ENCODE measurements around the gene PAK6. TPM values are rescaled to one million over a fixed set of nuclear protein-coding genes. Genes with fewer than 3 reads are reported as not detected.
A peak's percentile ranks its signal among the peaks of the same experiment; 100 is the strongest.

Gene PAK6
- total RNA-seq, 2 donors from 2014 or later = not detected

DNA sequence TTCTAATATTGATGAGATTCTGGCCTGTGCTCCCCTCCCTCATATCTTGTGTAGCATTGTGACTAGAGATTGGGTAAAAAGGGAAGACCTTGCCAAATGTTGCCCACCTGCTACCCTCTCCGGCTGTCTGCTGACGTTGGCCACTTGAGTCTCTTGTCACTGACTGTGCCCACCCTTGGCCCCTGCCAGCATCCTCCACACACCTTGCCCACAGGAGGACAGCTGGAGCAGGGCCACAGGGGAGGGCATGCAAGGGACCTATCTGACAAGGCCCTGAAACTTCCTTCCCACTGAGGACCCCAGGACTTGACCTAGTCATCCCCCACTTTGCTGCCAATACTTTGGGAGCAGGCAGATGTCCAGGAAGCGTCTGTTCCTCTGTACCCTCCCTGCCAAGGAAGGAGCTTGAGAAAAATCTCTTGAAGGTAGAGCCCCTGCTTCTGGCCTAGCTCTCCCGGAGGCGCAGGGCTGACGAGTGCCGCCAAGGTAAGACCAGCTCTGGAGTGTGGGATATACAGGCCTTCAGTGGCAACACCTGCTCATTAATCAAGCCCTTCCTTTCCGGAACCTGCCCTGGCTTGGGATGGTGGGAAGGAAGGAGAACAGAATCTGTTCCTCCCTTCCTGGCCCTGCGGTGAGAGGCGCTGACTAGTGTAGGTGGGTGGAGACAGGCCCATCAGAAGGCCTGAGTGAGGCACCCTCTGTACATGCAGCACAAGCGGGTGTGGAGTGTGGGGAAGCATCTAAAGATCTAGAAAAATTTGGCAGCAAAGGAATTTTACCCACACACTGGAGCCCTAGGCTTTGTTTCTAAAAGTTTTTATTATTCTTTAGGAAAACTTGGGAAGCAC is 4.9 kb upstream of the PAK6 start:
- H3K27me3 Mint-ChIP-seq = peaks cover 12% of the 10 kb centered on the region
- no peak for ATAC-seq
- no peak overlapping the region for H3K4me3 Mint-ChIP-seq
- no peak overlapping the region for H3K27ac Mint-ChIP-seq
- peaks cover 2% of the 10 kb centered on the region for H3K4me1 Mint-ChIP-seq
- no peaks in the 10 kb centered on the region for H3K9me3 ChIP-seq (ENCODE audit: control insufficient read depth, low read length, poor library complexity, severe bottlenecking)
- H3K36me3 Mint-ChIP-seq (ENCODE audit: low read depth) = peaks cover 2% of the 10 kb centered on the region
- no peak for DNase-seq

- peaks cover 6% of the 10 kb centered on the region for H3K36me3 Mint-ChIP-seq (ENCODE audit: low read depth)
- ATAC-seq = no peak
- H3K27me3 Mint-ChIP-seq = peaks cover 18% of the 10 kb centered on the region
- H3K4me1 Mint-ChIP-seq = peaks cover 9% of the 10 kb centered on the region
- no peaks in the 10 kb centered on the region for H3K9me3 ChIP-seq (ENCODE audit: control insufficient read depth, low read length, poor library complexity, severe bottlenecking)
- H3K27ac Mint-ChIP-seq = no peak overlapping the region
- H3K4me3 Mint-ChIP-seq = no peak overlapping the region
- no peak for DNase-seq
These were observed 4.1 kb upstream of the PAK6 start for GRCh38 chr15:40234783-40235182.

- Mint-ChIP-seq H3K4me3 (no peak overlapping the region), H3K4me1 (peaks cover 9% of the 10 kb centered on the region), H3K27me3 (peaks cover 23% of the 10 kb centered on the region), H3K36me3 (ENCODE audit: low read depth) (peaks cover 6% of the 10 kb centered on the region), H3K27ac (no peak overlapping the region)
- H3K9me3 ChIP-seq (ENCODE audit: control insufficient read depth, low read length, poor library complexity, severe bottlenecking) = no peaks in the 10 kb centered on the region
- no peak for DNase-seq
- ATAC-seq = peak; percentile 28
These were observed 3.5 kb upstream of the PAK6 start for GRCh38 chr15:40235201-40235885.

DNA sequence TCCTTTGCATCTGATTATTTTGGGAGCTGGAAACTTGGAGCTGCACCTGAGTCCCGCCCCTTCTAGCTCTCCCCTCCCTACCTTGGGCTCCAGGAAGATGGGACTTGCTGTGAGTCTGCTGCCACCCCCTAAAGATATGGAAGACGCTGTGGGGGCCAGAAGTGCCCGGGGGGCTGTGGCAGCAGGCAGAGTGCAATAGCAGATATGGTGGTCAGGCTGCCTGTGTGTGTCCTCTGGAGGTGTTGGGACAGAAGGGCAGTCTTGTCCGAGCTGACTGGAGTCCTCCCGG is 485 bp downstream of the PAK6 start:
- peaks cover 31% of the 10 kb centered on the region for H3K27me3 Mint-ChIP-seq
- peaks cover 6% of the 10 kb centered on the region for H3K36me3 Mint-ChIP-seq (ENCODE audit: low read depth)
- ATAC-seq = no peak
- DNase-seq = no peak
- H3K27ac Mint-ChIP-seq = no peak overlapping the region
- no peaks in the 10 kb centered on the region for H3K9me3 ChIP-seq (ENCODE audit: control insufficient read depth, low read length, poor library complexity, severe bottlenecking)
- peaks cover 9% of the 10 kb centered on the region for H3K4me1 Mint-ChIP-seq
- H3K4me3 Mint-ChIP-seq = no peak overlapping the region

DNA sequence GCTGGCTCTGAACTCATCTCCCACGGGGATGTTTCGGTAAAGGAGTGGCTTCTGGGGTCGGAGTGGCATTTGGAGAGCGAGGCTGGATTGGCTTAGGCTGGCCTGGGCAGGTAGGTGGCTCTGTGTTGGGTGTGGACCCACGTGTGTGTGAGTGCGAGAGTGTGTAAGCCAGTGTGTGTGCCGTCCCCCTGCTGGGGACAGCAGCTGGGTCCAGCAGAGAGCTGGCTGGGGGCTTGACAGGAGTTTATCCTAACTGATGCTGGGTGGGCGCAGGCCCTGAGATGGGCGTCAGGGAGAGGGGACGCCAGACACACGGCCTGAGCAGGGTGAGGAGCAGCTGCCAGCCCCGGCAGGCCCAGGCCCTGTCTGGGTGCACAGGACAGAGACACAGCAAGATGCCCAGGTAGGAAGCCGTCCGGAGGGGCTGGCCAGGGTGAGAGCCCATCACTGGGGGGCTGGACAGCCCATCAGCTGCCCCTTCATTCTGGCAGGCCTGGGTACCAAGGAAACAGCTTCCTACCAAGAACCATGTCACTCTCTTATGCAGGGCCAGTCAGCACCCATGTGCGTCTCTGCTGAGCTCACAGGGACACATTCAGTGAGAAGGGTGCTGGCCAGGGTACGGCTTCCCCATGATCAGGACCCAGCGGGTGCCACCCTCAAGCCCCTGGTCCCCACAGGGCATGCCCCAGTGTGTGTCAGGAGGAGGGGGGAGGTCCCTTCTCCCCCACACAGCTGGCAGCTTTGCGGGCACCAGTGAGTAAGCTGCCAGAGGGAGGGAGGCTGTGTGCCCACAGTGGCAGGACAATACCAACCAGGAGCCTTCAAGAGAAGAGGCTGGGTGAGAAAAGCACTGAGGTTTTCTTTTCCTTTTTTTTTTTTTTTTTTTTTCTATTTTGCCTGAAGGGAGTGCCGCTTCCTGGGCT is 1.1 kb downstream of the PAK6 start:
- Mint-ChIP-seq H3K27me3 (peaks cover 31% of the 10 kb centered on the region), H3K27ac (no peak overlapping the region), H3K4me3 (no peak overlapping the region), H3K4me1 (peaks cover 9% of the 10 kb centered on the region), H3K36me3 (ENCODE audit: low read depth) (peaks cover 6% of the 10 kb centered on the region)
- ATAC-seq (no peak), DNase-seq (no peak)
- no peaks in the 10 kb centered on the region for H3K9me3 ChIP-seq (ENCODE audit: control insufficient read depth, low read length, poor library complexity, severe bottlenecking)

DNA sequence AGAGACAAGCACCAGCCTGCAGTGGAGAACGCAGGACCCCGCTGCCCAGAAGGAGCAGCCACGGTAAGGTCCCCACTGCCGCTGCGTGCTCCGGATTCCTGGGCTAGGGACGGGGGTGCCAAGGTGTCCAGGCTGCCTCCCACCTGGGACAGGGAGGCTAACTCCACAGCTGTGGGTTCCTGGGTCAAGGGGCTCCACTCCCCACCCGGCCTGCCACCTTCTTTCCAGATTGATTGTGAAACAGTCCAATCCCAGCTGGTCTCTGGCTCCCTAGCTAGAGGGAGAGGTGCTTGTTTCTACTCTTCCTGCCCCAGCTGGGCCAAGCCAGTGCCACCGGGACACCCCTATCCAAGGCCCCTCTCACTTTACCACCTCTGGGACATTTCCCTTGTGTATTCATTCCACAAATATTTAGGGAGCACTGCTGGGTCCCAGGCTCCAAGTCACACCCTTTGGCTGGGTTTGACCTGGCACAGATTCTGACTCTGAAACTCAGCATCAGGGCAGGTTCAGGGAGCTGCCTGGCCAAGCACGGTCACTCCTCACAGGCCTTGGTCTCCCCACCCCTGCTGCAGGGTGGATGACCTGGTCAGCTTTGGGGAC is 1.9 kb downstream of the PAK6 start:
- no peak overlapping the region for H3K27ac Mint-ChIP-seq
- peaks cover 31% of the 10 kb centered on the region for H3K27me3 Mint-ChIP-seq
- ATAC-seq (no peak), DNase-seq (no peak)
- no peaks in the 10 kb centered on the region for H3K9me3 ChIP-seq (ENCODE audit: control insufficient read depth, low read length, poor library complexity, severe bottlenecking)
- no peak overlapping the region for H3K4me3 Mint-ChIP-seq
- H3K36me3 Mint-ChIP-seq (ENCODE audit: low read depth) = peaks cover 6% of the 10 kb centered on the region
- H3K4me1 Mint-ChIP-seq = peaks cover 9% of the 10 kb centered on the region

DNA sequence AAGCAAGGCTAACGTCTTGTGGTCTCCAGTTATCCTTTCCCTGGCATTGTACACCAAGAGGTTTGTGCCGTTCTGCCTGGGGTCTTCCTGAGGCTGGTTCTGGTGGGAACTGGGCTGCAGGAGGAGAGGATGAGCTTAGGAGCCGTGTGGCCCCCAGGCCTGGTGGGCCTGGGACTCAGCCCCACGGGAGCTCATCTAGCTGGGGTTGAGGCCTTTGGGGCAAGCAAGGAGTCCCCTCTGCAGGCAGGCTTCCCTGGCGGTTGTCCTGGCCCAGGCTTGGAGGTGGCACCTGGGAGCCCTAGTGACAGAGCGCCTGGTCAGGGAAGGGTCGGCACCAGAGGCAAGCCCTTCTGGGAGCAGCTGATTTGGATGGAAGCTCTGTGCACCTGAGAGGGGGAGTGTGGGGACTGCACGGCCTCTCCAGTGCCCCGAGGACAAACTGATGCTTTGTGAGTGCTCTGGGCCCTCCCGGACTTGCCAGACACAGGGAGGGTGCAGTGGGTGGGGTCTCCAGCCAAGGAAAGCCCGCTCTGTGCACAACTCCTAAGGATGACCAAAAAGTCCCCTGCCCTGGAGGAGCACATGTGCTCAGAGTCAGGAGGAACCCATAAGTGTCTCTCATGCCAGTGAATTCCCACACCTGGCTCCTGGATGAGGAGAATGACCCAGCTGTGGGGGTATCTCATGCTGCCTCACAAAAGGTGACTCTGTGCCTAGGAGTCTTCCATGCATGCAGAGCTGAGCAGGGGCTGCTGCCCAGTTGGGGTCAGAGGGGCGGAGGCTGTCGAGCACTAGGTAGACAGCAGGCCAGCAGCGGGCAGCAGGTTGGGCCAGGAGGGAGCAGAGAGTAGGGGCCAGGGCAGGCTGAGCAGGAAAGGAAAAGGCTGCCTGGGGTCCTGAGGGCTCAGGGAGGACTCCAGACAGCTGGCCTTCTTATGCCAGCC is 2.7 kb downstream of the PAK6 start:
- no peak overlapping the region for H3K27ac Mint-ChIP-seq
- H3K36me3 Mint-ChIP-seq (ENCODE audit: low read depth) = peaks cover 6% of the 10 kb centered on the region
- ATAC-seq = no peak
- H3K9me3 ChIP-seq (ENCODE audit: control insufficient read depth, low read length, poor library complexity, severe bottlenecking) = no peaks in the 10 kb centered on the region
- H3K27me3 Mint-ChIP-seq = peaks cover 31% of the 10 kb centered on the region
- H3K4me3 Mint-ChIP-seq = no peak overlapping the region
- peaks cover 9% of the 10 kb centered on the region for H3K4me1 Mint-ChIP-seq
- no peak for DNase-seq

DNA sequence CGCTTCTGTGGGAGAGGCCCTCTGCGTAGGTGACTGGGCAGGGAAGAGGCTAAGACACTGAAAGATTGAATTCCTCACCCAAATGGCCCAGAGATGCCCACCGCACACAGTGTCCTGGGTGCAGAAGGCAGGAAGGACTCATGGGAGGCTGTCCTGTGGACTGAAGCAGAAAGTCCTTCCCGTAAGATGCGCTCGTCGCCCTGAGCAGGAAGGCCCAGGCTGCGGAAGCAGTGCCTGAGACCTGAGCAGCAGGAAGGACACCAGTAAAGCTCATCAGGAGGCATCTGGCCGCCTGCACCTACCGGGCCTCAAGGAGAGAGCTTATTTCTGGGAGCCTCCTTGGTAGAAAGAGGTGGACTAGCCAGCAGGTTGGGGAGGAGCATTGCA is 3.3 kb downstream of the PAK6 start:
- Mint-ChIP-seq H3K4me3 (no peak overlapping the region), H3K36me3 (ENCODE audit: low read depth) (peaks cover 6% of the 10 kb centered on the region), H3K4me1 (peaks cover 9% of the 10 kb centered on the region), H3K27ac (no peak overlapping the region), H3K27me3 (peaks cover 31% of the 10 kb centered on the region)
- no peak for DNase-seq
- H3K9me3 ChIP-seq (ENCODE audit: control insufficient read depth, low read length, poor library complexity, severe bottlenecking) = no peaks in the 10 kb centered on the region
- ATAC-seq = no peak

DNA sequence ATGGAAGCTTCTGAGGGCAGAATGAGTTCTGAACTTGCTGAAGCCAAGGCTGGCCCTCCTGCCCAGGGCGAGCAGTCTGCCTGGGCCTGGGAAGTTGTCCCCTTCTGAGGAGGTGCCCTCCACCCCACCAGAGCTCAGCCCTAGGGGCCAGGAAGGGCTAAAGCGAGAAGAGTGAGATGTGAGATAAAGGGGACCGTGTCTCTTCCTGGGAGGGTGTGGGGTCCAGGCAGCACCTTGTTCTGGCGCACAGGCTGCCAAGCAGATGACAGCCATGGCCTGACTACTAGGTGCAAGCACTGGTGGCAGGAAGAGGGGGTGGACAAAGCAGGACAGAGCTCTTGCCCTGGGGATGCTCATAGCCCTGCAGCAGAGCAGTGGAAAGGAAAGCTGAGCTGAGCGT is 3.7 kb downstream of the PAK6 start:
- DNase-seq = no peak
- peaks cover 6% of the 10 kb centered on the region for H3K36me3 Mint-ChIP-seq (ENCODE audit: low read depth)
- H3K27me3 Mint-ChIP-seq = peaks cover 28% of the 10 kb centered on the region
- peaks cover 9% of the 10 kb centered on the region for H3K4me1 Mint-ChIP-seq
- no peaks in the 10 kb centered on the region for H3K9me3 ChIP-seq (ENCODE audit: control insufficient read depth, low read length, poor library complexity, severe bottlenecking)
- ATAC-seq = no peak
- H3K4me3 Mint-ChIP-seq = no peak overlapping the region
- H3K27ac Mint-ChIP-seq = no peak overlapping the region

DNA sequence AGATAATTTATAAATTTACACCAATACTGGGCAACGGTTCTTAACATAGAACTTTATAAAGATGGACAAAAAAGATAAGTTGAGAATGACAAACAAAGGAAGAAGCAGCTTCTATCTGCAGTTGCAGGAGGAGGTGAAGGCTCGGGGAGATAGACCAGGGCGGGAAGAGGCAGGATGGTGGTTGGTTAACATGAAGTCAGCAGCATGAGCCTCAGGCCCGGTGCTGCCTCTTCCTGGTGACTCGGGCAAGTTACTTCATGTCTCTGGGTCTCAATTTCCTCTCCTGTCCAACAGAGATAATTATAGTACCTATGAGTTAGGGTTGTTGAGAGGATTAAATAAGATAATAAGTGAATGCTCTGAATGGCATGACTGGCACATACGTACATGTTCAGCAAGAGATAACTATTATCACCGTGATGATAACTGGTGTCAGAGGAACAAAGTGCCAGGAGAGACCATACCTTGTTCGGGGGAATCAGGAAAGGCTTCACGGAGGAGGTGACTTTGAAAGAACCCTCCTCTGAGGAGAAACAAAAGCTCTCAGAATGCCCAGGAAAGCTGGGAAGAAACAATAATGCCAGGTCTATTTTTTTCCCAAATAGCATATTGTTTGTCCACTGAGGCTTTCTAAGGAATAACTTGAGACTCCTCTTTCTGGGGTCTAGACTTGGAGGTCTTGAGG is 4.4 kb downstream of the PAK6 start:
- ATAC-seq = no peak
- H3K4me3 Mint-ChIP-seq = no peak overlapping the region
- peaks cover 4% of the 10 kb centered on the region for H3K36me3 Mint-ChIP-seq (ENCODE audit: low read depth)
- no peak overlapping the region for H3K27ac Mint-ChIP-seq
- no peaks in the 10 kb centered on the region for H3K9me3 ChIP-seq (ENCODE audit: control insufficient read depth, low read length, poor library complexity, severe bottlenecking)
- no peak for DNase-seq
- H3K4me1 Mint-ChIP-seq = peaks cover 7% of the 10 kb centered on the region
- H3K27me3 Mint-ChIP-seq = peaks cover 21% of the 10 kb centered on the region

DNA sequence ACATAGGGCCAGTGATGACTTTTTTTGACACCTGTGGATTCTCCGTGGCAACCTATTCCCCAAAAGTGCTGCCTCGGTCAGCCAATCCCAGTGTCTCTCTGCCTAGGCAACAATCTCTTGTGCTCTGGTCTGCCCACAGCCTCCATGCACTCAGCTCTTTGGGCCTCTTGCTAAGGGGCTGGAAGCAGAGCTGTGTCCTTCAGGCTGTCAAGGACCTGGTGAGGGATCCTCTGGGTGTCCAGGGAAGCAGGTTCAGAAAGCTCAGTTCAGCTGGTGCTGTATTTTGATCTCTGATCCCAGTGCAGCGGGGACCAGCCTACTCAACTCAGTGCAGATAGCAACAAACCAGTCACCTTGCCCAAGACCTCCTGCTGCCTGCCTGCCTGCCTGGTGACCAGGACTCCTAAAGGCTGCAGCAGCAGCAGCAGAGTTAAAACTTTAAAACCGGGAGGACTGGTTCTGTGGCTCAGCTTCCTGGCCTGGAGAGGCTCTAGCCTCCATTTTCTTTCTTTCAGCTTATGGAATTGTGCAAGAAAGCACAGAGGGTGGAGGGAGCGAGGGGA is 6.2 kb downstream of the PAK6 start:
- no peak for ATAC-seq
- Mint-ChIP-seq H3K36me3 (ENCODE audit: low read depth) (no peaks in the 10 kb centered on the region), H3K4me3 (no peak overlapping the region), H3K27me3 (peaks cover 10% of the 10 kb centered on the region), H3K4me1 (no peaks in the 10 kb centered on the region), H3K27ac (no peak overlapping the region)
- no peaks in the 10 kb centered on the region for H3K9me3 ChIP-seq (ENCODE audit: control insufficient read depth, low read length, poor library complexity, severe bottlenecking)
- DNase-seq = no peak
